ENCODE measurements around the gene ADORA3. TPM values are rescaled to one million over a fixed set of nuclear protein-coding genes. Genes with fewer than 3 reads are reported as not detected.

The ADORA3 gene
- total and polyA plus RNA-seq, 9 donors = 0.28 to 2.4 (median 0.58) TPM

DNA sequence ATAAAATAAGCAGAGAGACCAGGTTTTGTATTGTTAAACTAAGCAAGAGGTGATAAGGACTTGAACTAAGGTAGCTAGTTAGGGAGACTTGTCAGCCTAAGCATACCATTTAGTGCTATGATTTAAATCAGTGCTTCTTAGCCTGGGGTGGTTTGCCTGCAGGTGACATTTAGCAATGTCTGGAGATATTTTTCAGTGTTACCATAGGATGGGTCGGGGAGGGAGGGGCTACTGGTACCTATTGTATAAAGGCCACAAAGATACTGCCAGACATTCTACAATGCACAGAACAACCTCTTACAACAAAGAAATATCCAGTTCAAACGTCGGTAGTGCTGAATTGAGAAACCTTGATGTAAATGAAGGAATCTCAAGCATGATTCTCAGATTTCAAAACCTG is 50.9 kb downstream of the ADORA3 start:
- Histone ChIP-seq H3K4me3 (ENCODE audit: low read length) (no peak overlapping the region), H3K4me1 (ENCODE audit: control insufficient read depth, insufficient read depth, low read length) (peaks cover 8% of the 10 kb centered on the region), H3K9me3 (replicated peaks; ENCODE audit: control insufficient read depth, low read depth, low read length) (no peaks in the 10 kb centered on the region), H3K27me3 (ENCODE audit: control insufficient read depth, insufficient read depth, low read length) (no peaks in the 10 kb centered on the region), H3K36me3 (ENCODE audit: control insufficient read depth, insufficient read depth, low read length) (peaks cover 20% of the 10 kb centered on the region), H3K27ac (ENCODE audit: low read length) (no peak overlapping the region)
- DNase-seq = no peak
- WGBS (ENCODE audit: insufficient coverage) = no CpG with 5 or more reads among the region's 3 CpGs

GRCh38 chr1:111450185-111450584 is 53.2 kb downstream of the ADORA3 start:
- Histone ChIP-seq H3K27ac (ENCODE audit: low read length) (no peak overlapping the region), H3K27me3 (ENCODE audit: control insufficient read depth, insufficient read depth, low read length) (no peaks in the 10 kb centered on the region), H3K9me3 (replicated peaks; ENCODE audit: control insufficient read depth, low read depth, low read length) (no peaks in the 10 kb centered on the region), H3K36me3 (ENCODE audit: control insufficient read depth, insufficient read depth, low read length) (peaks cover 29% of the 10 kb centered on the region), H3K4me3 (ENCODE audit: low read length) (peak overlapping the region; percentile 94), H3K4me1 (ENCODE audit: control insufficient read depth, insufficient read depth, low read length) (peaks cover 10% of the 10 kb centered on the region)
- no CpG with 5 or more reads among the region's 3 CpGs for WGBS (ENCODE audit: insufficient coverage)
- no peak for DNase-seq

- DNase-seq = no peak
- WGBS (ENCODE audit: insufficient coverage) = 0% methylated on average over 3 of the region's 8 CpGs
- peak overlapping the region; percentile 92 for H3K27ac ChIP-seq (ENCODE audit: low read length)
- H3K9me3 ChIP-seq (replicated peaks; ENCODE audit: control insufficient read depth, low read depth, low read length) = no peaks in the 10 kb centered on the region
- H3K4me1 ChIP-seq (ENCODE audit: control insufficient read depth, insufficient read depth, low read length) = peaks cover 10% of the 10 kb centered on the region
- H3K27me3 ChIP-seq (ENCODE audit: control insufficient read depth, insufficient read depth, low read length) = no peaks in the 10 kb centered on the region
- H3K4me3 ChIP-seq (ENCODE audit: low read length) = peak overlapping the region; percentile 94
- H3K36me3 ChIP-seq (ENCODE audit: control insufficient read depth, insufficient read depth, low read length) = peaks cover 31% of the 10 kb centered on the region
These were observed 53.8 kb downstream of the ADORA3 start for GRCh38 chr1:111449703-111450017.

Other genes with a start within 250 kb of the ADORA3 start
- gene CHIA, start 212.8 kb downstream of the ADORA3 start, total RNA-seq = not detected
- not detected for gene CHIA, start 212.8 kb downstream of the ADORA3 start, polyA plus RNA-seq (ENCODE audit: insufficient read depth in 1 of 8, insufficient read length in 8 of 8, low replicate concordance in 1 of 8)
- gene OVGP1, start 75.9 kb downstream of the ADORA3 start, total RNA-seq = 1.5 TPM
- gene OVGP1, start 75.9 kb downstream of the ADORA3 start, polyA plus RNA-seq (ENCODE audit: insufficient read depth in 1 of 8, insufficient read length in 8 of 8, low replicate concordance in 1 of 8) = 1 to 10 TPM in 5 of 8 donors, under 1 TPM in 3; 0.79 to 1.8 (median 1.2) TPM
- gene WDR77, start 54.4 kb downstream of the ADORA3 start, total RNA-seq = 27.5 TPM
- 10 to 100 TPM; 34.4 to 42.9 (median 37.2) TPM for gene WDR77, start 54.4 kb downstream of the ADORA3 start, polyA plus RNA-seq (ENCODE audit: insufficient read depth in 1 of 8, insufficient read length in 8 of 8, low replicate concordance in 1 of 8)
- 368 TPM for gene ATP5PB, start 54.2 kb downstream of the ADORA3 start, total RNA-seq
- gene ATP5PB, start 54.2 kb downstream of the ADORA3 start, polyA plus RNA-seq (ENCODE audit: insufficient read depth in 1 of 8, insufficient read length in 8 of 8, low replicate concordance in 1 of 8) = 100 to 1,000 TPM; 274 to 318 (median 288) TPM
- gene C1orf162, start 29.6 kb downstream of the ADORA3 start, total RNA-seq = 2.2 TPM
- 1 to 10 TPM; 2.6 to 5.5 (median 3.7) TPM for gene C1orf162, start 29.6 kb downstream of the ADORA3 start, polyA plus RNA-seq (ENCODE audit: insufficient read depth in 1 of 8, insufficient read length in 8 of 8, low replicate concordance in 1 of 8)
- 0.22 TPM for gene TMIGD3, start within 50 bp of the ADORA3 start, total RNA-seq
- gene TMIGD3, start within 50 bp of the ADORA3 start, polyA plus RNA-seq (ENCODE audit: insufficient read depth in 1 of 8, insufficient read length in 8 of 8, low replicate concordance in 1 of 8) = 1 to 10 TPM in 2 of 8 donors, under 1 TPM in 6; 0.56 to 1.1 (median 0.66) TPM
- gene RAP1A, start 116.2 kb upstream of the ADORA3 start, total RNA-seq = 19.6 TPM
- 10 to 100 TPM; 41.0 to 59.3 (median 51.2) TPM for gene RAP1A, start 116.2 kb upstream of the ADORA3 start, polyA plus RNA-seq (ENCODE audit: insufficient read depth in 1 of 8, insufficient read length in 8 of 8, low replicate concordance in 1 of 8)
- gene INKA2, start 235.8 kb upstream of the ADORA3 start, total RNA-seq = 37.7 TPM
- 10 to 100 TPM; 27.3 to 61.9 (median 44.6) TPM for gene INKA2, start 235.8 kb upstream of the ADORA3 start, polyA plus RNA-seq (ENCODE audit: insufficient read depth in 1 of 8, insufficient read length in 8 of 8, low replicate concordance in 1 of 8)

Data from muscle of leg (tissue), 11 donors.